HEK293T (cell line): ENCODE measurements around the gene NRTN.

ENCODE experiments used
- BHLHE40 ChIP-seq: fragments of 450-650 bp; IDR thresholded peaks from 2 replicates; pipeline ENCODE4 v1.6.1; 2016; ENCODE audit warnings: mild to moderate bottlenecking, moderate library complexity, borderline replicate concordance
- ELF4 ChIP-seq: fragments of 450-650 bp; IDR thresholded peaks from 2 replicates; pipeline ENCODE4 v1.6.1; 2017; ENCODE audit warnings: antibody characterized with exemption
- FOXK2 ChIP-seq: fragments of 450-650 bp; IDR thresholded peaks from 2 replicates; pipeline ENCODE4 v1.6.1; 2016; ENCODE audit warnings: mild to moderate bottlenecking
- FOXM1 ChIP-seq: fragments of 450-650 bp; IDR thresholded peaks from 2 replicates; pipeline ENCODE4 v1.6.1; 2017; ENCODE audit warnings: mild to moderate bottlenecking, borderline replicate concordance
- HDGF ChIP-seq: fragments of 450-650 bp; IDR thresholded peaks from 2 replicates; pipeline ENCODE4 v1.6.1; 2017; ENCODE audit warnings: antibody characterized with exemption, borderline replicate concordance
- L3MBTL2 ChIP-seq: fragments of 450-650 bp; conservative IDR thresholded peaks from 2 replicates; pipeline ENCODE4 v1.6.1; 2016; ENCODE audit warnings: mild to moderate bottlenecking
- LEF1 ChIP-seq: fragments of 450-650 bp; IDR thresholded peaks from 2 replicates; pipeline ENCODE4 v1.6.1; 2017; ENCODE audit warnings: mild to moderate bottlenecking, borderline replicate concordance
- SUZ12 ChIP-seq: fragments of 450-650 bp; IDR thresholded peaks from 2 replicates; pipeline ENCODE4 v1.6.1; 2016; ENCODE audit warnings: mild to moderate bottlenecking
- ZNF384 ChIP-seq: fragments of 450-650 bp; IDR thresholded peaks from 2 replicates; pipeline ENCODE4 v1.6.1; 2016

- TF ChIP-seq LEF1, result no peak
- TF ChIP-seq SUZ12, result no peak
- TF ChIP-seq FOXM1, result no peak
- TF ChIP-seq BHLHE40, result no peak
- no peak for TF ChIP-seq L3MBTL2
- TF ChIP-seq ZNF384, result no peak
- TF ChIP-seq HDGF, result no peak
- TF ChIP-seq FOXK2, result no peak
- no peak for TF ChIP-seq ELF4
Measured at GRCh38 chr19:5838353-5839064, 33.6 kb downstream of the NRTN start.
